Measurements from ENCODE around the gene RABEPK.
"Not testable (repeated sequence)": the region's sequence is repeated elsewhere in the genome, so short reads cannot be mapped to it uniquely, and the experiment has no call there.

Gene RABEPK

DNA sequence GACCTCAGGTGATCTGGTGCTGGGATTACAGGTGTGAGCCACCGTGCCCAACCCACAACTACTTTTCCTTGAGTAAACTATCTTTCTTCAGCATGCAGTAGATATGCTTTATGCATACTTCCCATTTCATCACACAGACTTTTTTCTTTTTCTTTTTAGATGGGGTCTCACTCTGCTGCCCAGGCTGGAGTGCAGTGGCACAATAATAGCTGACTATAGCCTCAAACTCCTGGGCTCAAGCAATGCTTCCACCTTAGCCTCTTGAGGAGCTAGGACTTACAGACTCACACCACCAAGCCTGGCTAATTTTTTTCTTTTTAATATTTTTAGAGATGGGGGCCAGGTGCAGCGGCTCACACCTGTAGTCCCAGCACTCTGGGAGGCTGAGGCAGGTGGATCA lies 33.6 kb upstream of the RABEPK start:
- TF ChIP-seq, protein P1, sequence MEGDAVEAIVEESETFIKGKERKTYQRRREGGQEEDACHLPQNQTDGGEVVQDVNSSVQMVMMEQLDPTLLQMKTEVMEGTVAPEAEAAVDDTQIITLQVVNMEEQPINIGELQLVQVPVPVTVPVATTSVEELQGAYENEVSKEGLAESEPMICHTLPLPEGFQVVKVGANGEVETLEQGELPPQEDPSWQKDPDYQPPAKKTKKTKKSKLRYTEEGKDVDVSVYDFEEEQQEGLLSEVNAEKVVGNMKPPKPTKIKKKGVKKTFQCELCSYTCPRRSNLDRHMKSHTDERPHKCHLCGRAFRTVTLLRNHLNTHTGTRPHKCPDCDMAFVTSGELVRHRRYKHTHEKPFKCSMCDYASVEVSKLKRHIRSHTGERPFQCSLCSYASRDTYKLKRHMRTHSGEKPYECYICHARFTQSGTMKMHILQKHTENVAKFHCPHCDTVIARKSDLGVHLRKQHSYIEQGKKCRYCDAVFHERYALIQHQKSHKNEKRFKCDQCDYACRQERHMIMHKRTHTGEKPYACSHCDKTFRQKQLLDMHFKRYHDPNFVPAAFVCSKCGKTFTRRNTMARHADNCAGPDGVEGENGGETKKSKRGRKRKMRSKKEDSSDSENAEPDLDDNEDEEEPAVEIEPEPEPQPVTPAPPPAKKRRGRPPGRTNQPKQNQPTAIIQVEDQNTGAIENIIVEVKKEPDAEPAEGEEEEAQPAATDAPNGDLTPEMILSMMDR (conservative IDR thresholded peaks at IDR 0.05; ENCODE audit: control insufficient read depth, insufficient read depth, low read depth, low read length), result no peak
- DNase-seq (ENCODE audit: low read depth), result no peak
- H3K4me3 ChIP-seq (ENCODE audit: control insufficient read depth, low read depth, low read length), result no peak overlapping the region

DNA sequence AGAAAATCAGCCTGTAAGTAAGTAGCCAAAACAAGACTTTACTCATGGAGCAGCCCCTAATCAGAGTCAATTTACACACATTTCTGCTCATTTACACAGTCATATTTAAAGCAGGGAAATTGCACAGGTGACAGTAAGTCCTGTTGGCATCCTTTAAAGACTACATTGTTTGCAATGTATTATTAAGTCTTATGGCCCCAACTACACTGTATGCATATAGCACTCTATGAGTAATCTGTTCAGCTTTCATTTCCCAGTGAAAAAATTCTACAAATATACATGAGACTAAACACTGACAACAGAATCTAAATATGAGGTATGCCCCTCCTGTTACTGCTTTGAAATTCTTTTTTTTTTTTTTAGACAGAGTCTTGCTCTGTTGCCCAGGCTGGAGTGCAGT lies 30.4 kb upstream of the RABEPK start:
- TF ChIP-seq, protein P1 (conservative IDR thresholded peaks at IDR 0.05; ENCODE audit: control insufficient read depth, insufficient read depth, low read depth, low read length), result no peak
- DNase-seq (ENCODE audit: low read depth), result no peak

DNA sequence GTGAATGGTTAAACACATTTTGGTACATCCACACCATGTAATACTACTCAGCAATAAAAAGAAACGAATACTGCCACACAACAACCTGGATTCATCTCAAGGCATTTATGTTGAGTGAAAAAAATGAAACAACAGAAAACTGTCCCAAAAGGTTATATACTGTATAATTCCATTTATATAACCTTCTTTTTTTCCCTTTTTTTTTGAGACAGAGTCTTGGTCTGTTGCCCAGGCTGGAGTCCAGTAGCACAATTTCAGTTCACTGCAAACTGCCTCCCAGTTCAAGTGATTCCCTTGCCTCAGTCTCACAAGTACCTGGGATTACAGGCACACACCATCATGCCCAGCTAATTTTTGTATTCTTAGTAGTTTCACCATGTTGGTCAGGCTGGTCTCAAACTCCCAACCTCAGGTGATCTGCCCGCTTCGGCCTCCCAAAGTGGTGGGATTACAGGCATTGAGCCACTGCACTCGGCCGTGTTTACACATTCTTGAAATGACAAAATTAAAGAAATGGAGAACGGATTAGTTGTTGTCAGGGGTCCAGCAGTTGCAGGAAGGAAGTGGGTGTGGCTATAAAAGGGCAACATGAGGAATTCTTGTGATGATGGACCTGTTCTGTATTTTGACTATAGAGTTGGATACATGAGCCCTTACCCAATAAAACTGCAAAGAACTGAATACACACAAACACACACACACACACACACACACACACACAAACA lies 28.1 kb upstream of the RABEPK start:
- peak; percentile 12 for DNase-seq (ENCODE audit: low read depth)
- TF ChIP-seq, protein P1 (conservative IDR thresholded peaks at IDR 0.05; ENCODE audit: control insufficient read depth, insufficient read depth, low read depth, low read length), result no peak
- H3K4me3 ChIP-seq (ENCODE audit: control insufficient read depth, low read depth, low read length), result no peak overlapping the region

More for the DNA sequence above, 30.4 kb upstream of the RABEPK start:
- H3K4me3 ChIP-seq (ENCODE audit: control insufficient read depth, low read depth, low read length), result no peak overlapping the region

DNA sequence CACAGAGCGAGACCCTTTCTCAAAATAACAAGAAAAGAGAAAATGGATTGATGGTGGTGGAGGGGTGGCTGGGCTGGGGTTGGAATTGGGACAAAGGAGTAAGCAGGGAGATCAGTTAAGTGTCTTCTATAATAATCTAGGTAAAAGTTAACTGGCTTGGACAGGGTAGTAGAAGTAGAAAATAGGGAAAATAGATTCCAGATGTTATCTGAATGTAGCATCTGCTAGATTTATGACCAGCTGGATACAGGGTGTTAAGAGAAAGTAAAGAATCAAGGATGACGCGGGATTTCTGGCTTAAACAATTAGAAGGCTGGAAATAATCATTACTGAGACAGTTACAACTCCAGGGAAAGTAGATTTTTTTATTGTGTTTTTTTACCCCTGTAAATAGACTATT lies 23.7 kb upstream of the RABEPK start:
- TF ChIP-seq, protein P1 (conservative IDR thresholded peaks at IDR 0.05; ENCODE audit: control insufficient read depth, insufficient read depth, low read depth, low read length), result no peak
- DNase-seq (ENCODE audit: low read depth), result peak; percentile 87
- peak overlapping the region; percentile 31 for H3K4me3 ChIP-seq (ENCODE audit: control insufficient read depth, low read depth, low read length)

DNA sequence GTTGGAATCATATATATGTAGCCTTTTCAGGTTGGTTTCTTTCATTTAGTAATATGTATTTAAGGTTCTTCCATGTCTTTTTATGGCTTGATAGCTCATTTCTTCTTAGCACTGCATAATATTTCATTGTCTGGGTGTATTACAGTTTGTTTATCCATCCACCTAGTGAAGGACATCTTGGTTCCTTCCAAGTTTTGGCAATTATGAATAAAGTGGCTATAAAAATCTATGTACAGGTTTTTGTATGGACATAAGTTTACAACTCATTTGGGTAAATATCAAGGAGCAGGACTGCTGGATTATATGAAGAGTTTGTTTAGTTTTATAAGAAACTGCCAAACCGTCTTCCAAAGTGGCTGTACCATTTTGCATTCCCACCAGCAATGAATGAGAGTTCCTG lies 22.5 kb upstream of the RABEPK start:
- H3K4me3 ChIP-seq (ENCODE audit: control insufficient read depth, low read depth, low read length), result no peak overlapping the region
- DNase-seq (ENCODE audit: low read depth), result no peak
- TF ChIP-seq, protein P1 (conservative IDR thresholded peaks at IDR 0.05; ENCODE audit: control insufficient read depth, insufficient read depth, low read depth, low read length), result no peak

DNA sequence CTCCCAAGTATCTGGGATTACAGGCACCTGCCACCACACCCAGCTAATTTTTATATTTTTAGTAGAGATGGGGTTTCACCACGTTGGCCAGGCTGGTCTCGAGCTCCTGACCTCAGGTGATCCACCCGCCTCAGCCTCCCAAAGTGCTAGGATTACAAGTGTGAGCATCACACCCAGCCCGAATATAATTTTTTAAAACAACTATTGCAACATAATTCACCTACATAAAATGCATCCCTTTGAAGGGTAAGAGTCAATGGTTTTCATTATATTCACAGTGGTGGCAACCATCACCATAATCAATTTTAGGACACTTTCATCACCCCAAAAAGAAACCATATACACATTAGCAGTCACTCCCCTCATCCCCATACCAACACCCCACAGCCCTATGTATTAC lies 20.6 kb upstream of the RABEPK start:
- DNase-seq (ENCODE audit: low read depth); H3K4me3 ChIP-seq (ENCODE audit: control insufficient read depth, low read depth, low read length): not testable (repeated sequence)

DNA sequence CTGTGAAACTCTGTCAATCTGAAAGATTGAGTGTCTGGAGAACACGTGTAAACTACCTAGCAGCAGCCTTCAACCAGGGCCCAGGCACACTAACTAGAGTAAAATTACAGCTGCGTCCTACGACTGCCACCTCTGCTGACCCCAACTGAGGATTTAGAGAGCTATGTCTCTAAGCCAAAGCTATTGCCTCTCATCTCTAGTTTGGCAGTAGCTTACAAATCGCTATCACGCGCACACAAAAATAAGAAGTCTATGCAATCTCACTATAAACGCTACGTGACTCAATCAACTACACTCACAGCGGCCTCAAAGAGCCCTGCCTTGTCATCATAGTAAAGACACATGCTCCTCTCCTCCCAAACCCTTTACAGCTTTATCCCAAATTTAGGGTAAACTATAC lies 19.5 kb upstream of the RABEPK start:
- no peak overlapping the region for H3K4me3 ChIP-seq (ENCODE audit: control insufficient read depth, low read depth, low read length)
- DNase-seq (ENCODE audit: low read depth), result no peak
- TF ChIP-seq, protein P1 (conservative IDR thresholded peaks at IDR 0.05; ENCODE audit: control insufficient read depth, insufficient read depth, low read depth, low read length), result no peak

DNA sequence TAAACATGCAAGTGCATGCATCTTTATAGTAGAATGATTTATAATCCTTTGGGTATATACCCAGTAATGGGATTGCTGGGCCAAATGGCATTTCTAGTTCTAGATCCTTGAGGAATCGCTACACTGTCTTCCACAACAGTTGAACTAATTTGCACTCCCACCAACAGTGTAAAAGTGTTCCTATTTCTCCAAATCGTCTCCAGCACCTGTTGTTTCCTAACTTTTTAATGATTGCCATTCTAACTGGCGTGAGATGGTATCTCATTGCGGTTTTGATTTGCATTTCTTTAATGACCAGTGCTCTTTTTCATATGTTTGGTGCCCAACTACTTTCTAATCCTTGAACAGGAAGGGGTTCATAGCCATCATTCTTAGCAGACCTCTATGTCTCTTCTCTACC lies 18.6 kb upstream of the RABEPK start:
- DNase-seq (ENCODE audit: low read depth); H3K4me3 ChIP-seq (ENCODE audit: control insufficient read depth, low read depth, low read length): not testable (repeated sequence)

Data from fibroblast of mammary gland (primary cell).